Prostate gland (tissue), 2 donors: Measurements from ENCODE around the gene KCNMB4.

Experiments
- CTCF ChIP-seq, 4 experiments: fragments of 200-600 bp in 2 of 4; fragments of 450-650 bp in 2 of 4; sonication (generic) in 2 of 4; IDR thresholded peaks; 1 replicate in 3 of 4; 2 replicates in 1 of 4; pipeline ENCODE4 v1.5.1; 2016 to 2019; ENCODE audit warnings: antibody characterized with exemption in 4 of 4, mild to moderate bottlenecking in 2 of 4, moderate library complexity in 2 of 4
- POLR2A ChIP-seq: fragments of 450-650 bp; IDR thresholded peaks from one replicate; pipeline ENCODE4 v1.6.1; 2016; ENCODE audit warnings: antibody characterized with exemption, mild to moderate bottlenecking
- POLR2AphosphoS5 ChIP-seq: sonication (generic); formaldehyde crosslinking; IDR thresholded peaks from one replicate; pipeline ENCODE4 v1.6.1; 2017; ENCODE audit warnings: antibody characterized with exemption

GRCh38 chr12:70383484-70383883 lies 17.4 kb downstream of the KCNMB4 start:
- no peak for TF ChIP-seq POLR2AphosphoS5
- TF ChIP-seq CTCF (IDR thresholded peaks at IDR 0.05) = no peak
- TF ChIP-seq POLR2A = no peak
